ENCODE measurements around the gene UBE3A.

UBE3A gene

GRCh38 chr15:25406261-25406660, 32.6 kb downstream of the UBE3A start:
- no peak overlapping the region for H3K4me3 ChIP-seq (ENCODE audit: low read depth, low read length)

GRCh38 chr15:25403771-25404170, 35.1 kb downstream of the UBE3A start:
- H3K4me3 ChIP-seq (ENCODE audit: low read depth, low read length) = no peak overlapping the region
- no peak for TF ChIP-seq CTCF (IDR thresholded peaks at IDR 0.05; ENCODE audit: low read depth, low read length)

More at GRCh38 chr15:25406261-25406660, 32.6 kb downstream of the UBE3A start:
- no peak for TF ChIP-seq CTCF (IDR thresholded peaks at IDR 0.05; ENCODE audit: low read depth, low read length)

GRCh38 chr15:25402342-25402741, 36.5 kb downstream of the UBE3A start:
- H3K4me3 ChIP-seq (ENCODE audit: low read depth, low read length) = no peak overlapping the region
- no peak for TF ChIP-seq CTCF (IDR thresholded peaks at IDR 0.05; ENCODE audit: low read depth, low read length)

GRCh38 chr15:25401501-25401900, 37.3 kb downstream of the UBE3A start:
- no peak for TF ChIP-seq CTCF (IDR thresholded peaks at IDR 0.05; ENCODE audit: low read depth, low read length)
- no peak overlapping the region for H3K4me3 ChIP-seq (ENCODE audit: low read depth, low read length)

GRCh38 chr15:25397100-25397499, 41.7 kb downstream of the UBE3A start:
- H3K4me3 ChIP-seq (ENCODE audit: low read depth, low read length) = no peak overlapping the region
- TF ChIP-seq CTCF (IDR thresholded peaks at IDR 0.05; ENCODE audit: low read depth, low read length) = no peak

GRCh38 chr15:25394898-25395297, 43.9 kb downstream of the UBE3A start:
- no peak overlapping the region for H3K4me3 ChIP-seq (ENCODE audit: low read depth, low read length)
- no peak for TF ChIP-seq CTCF (IDR thresholded peaks at IDR 0.05; ENCODE audit: low read depth, low read length)

GRCh38 chr15:25392806-25393205, 46.0 kb downstream of the UBE3A start:
- TF ChIP-seq CTCF (IDR thresholded peaks at IDR 0.05; ENCODE audit: low read depth, low read length) = no peak
- no peak overlapping the region for H3K4me3 ChIP-seq (ENCODE audit: low read depth, low read length)

All from WI38 (cell line).